GM12878 (cell line): ENCODE data around the gene SLIRP. TPM values are rescaled to one million over a fixed set of nuclear protein-coding genes. Genes with fewer than 3 reads are reported as not detected.

Source experiments
- ATAC-seq: fragments of 200-7000 bp; cut with Tn5 transposase; 3 replicates; pipeline ENCODE4 v1.9.1; 2020; ENCODE audit warnings: mild to moderate bottlenecking, moderate library complexity
- BruUV-seq: library from RNA; stranded (reverse); fragments of 400-500 nt; replicated peaks from 2 replicates; lab custom pipeline; 2021; lab: Mats Ljungman, UMichigan
- CTCF ChIA-PET: fragments of 300-600 bp; sonication (Branson Sonifier 250); formaldehyde crosslinking; extraction: SDS; loops from one replicate; lab custom pipeline; 2021; ENCODE audit warnings: inconsistent platforms; lab: Yijun Ruan, JAX
- POLR2A ChIA-PET: fragments of 350-600 bp; formaldehyde crosslinking; extraction: SDS; loops from one replicate; lab custom pipeline; 2021; ENCODE audit warnings: inconsistent platforms; lab: Charles Lee
- RAD21 ChIA-PET: fragments of 300-600 bp; sonication (Branson Sonifier 250); formaldehyde crosslinking; loops from one replicate; lab custom pipeline; 2023; ENCODE audit warnings: antibody characterized with exemption; ENCODE audit not compliant: unreplicated experiment; lab: Charles Lee
- SMC1A ChIA-PET: fragments of 300-600 bp; sonication (Branson Sonifier 250); formaldehyde crosslinking; loops from one replicate; lab custom pipeline; 2023; ENCODE audit not compliant: unreplicated experiment, uncharacterized antibody; lab: Charles Lee
- DNase-seq: peaks from one replicate; pipeline ENCODE4 v3.0.0-alpha.2; 2011; ENCODE audit warnings: low read depth, low spot score
- FAIRE-seq: peaks from 3 replicates; lab custom pipeline; 2011; peaks lifted over from hg19 to GRCh38; lab: Jason Lieb, UNC
- H2AFZ ChIP-seq: 2 replicates; pipeline ENCODE4 v1.6.0; 2011; ENCODE audit warnings: low read depth, low read length, control low read depth; ENCODE audit not compliant: control insufficient read depth
- H3K27ac ChIP-seq: 2 replicates; pipeline ENCODE4 v1.5.1; 2011; ENCODE audit warnings: control low read depth; ENCODE audit not compliant: control insufficient read depth, insufficient read depth
- H3K27me3 ChIP-seq, 2 experiments: replicated peaks in 1 of 2; 2 replicates each; pipeline versions ENCODE4 v1.6.0 to v1.6.1; 2011; ENCODE audit warnings: low read length in 1 of 2; ENCODE audit not compliant: control insufficient read depth in 2 of 2, insufficient read depth in 2 of 2
- H3K36me3 ChIP-seq, 2 experiments: 2 replicates each; pipeline ENCODE4 v1.5.1; 2011; ENCODE audit warnings: low read length in 1 of 2; ENCODE audit not compliant: control insufficient read depth in 2 of 2, insufficient read depth in 2 of 2
- H3K4me1 ChIP-seq: 2 replicates; pipeline ENCODE4 v1.6.1; 2011; ENCODE audit warnings: mild to moderate bottlenecking, low read length, moderate library complexity, mixed read lengths; ENCODE audit not compliant: control insufficient read depth, insufficient read depth
- H3K4me2 ChIP-seq: 2 replicates; pipeline ENCODE4 v1.6.0; 2011; ENCODE audit warnings: control low read depth; ENCODE audit not compliant: control insufficient read depth, insufficient read depth
- H3K4me3 ChIP-seq: fragments of 200-600 bp; sonication (generic); 2 replicates; pipeline ENCODE4 v1.5.1; 2016
- H3K79me2 ChIP-seq: 2 replicates; pipeline ENCODE4 v1.6.0; 2011; ENCODE audit warnings: low read length; ENCODE audit not compliant: control insufficient read depth, insufficient read depth
- H3K9ac ChIP-seq: 2 replicates; pipeline ENCODE4 v1.8.0; 2011; ENCODE audit warnings: low read length, control low read depth, mixed read lengths; ENCODE audit not compliant: control insufficient read depth, insufficient read depth
- H3K9me3 ChIP-seq: replicated peaks from 3 replicates; pipeline ENCODE4 v1.5.1; 2011; ENCODE audit warnings: mild to moderate bottlenecking, low read length; ENCODE audit not compliant: control insufficient read depth, insufficient read depth
- H4K20me1 ChIP-seq: 2 replicates; pipeline ENCODE4 v1.6.0; 2011; ENCODE audit not compliant: control insufficient read depth, insufficient read depth
- CHD2 ChIP-seq: IDR thresholded peaks from 2 replicates; pipeline ENCODE4 v1.6.1; 2011; ENCODE audit warnings: low read depth, low read length, improper control_type of control experiment, borderline replicate concordance
- EGR1 ChIP-seq, 2 experiments: IDR thresholded peaks; 1 replicate in 1 of 2; 2 replicates in 1 of 2; pipeline ENCODE4 v1.6.1; 2011 to 2012; ENCODE audit warnings: low read depth in 2 of 2, low read length in 2 of 2, borderline replicate concordance in 1 of 2, mild to moderate bottlenecking in 1 of 2, moderate library complexity in 1 of 2
- EP300 ChIP-seq, 2 experiments: fragments of 150-350 bp in 1 of 2; IDR thresholded peaks; 2 replicates each; pipeline ENCODE4 v1.6.1; 2011 to 2012; ENCODE audit warnings: low read depth in 2 of 2, low read length in 2 of 2, borderline replicate concordance in 1 of 2, improper control_type of control experiment in 1 of 2, inconsistent platforms in 1 of 2; ENCODE audit not compliant: control insufficient read depth in 1 of 2
- PKNOX1 ChIP-seq: fragments of 450-650 bp; IDR thresholded peaks from 2 replicates; pipeline ENCODE4 v1.6.1; 2016; ENCODE audit warnings: mild to moderate bottlenecking
- POLR2AphosphoS2 ChIP-seq: IDR thresholded peaks from 2 replicates; pipeline ENCODE4 v1.6.1; 2011; ENCODE audit warnings: low read depth, mild to moderate bottlenecking, low read length, improper control_type of control experiment, moderate library complexity
- RCOR1 ChIP-seq: conservative IDR thresholded peaks from 2 replicates; pipeline ENCODE4 v1.6.1; 2012; ENCODE audit warnings: low read depth, low read length, improper control_type of control experiment
- RELA ChIP-seq: fragments of 450-650 bp; IDR thresholded peaks from 2 replicates; pipeline ENCODE4 v1.8.0; 2014; ENCODE audit warnings: borderline replicate concordance; ENCODE audit not compliant: partially characterized antibody
- SREBF1 ChIP-seq: IDR thresholded peaks from 2 replicates; pipeline ENCODE4 v1.6.1; 2012; ENCODE audit warnings: mild to moderate bottlenecking, low read length
- YY1 ChIP-seq: IDR thresholded peaks from 2 replicates; pipeline ENCODE4 v1.6.1; 2011; ENCODE audit warnings: low read depth, mild to moderate bottlenecking, low read length
- ZNF207 ChIP-seq: fragments of 450-650 bp; IDR thresholded peaks from 2 replicates; pipeline ENCODE4 v1.6.1; 2014; ENCODE audit warnings: antibody characterized with exemption, mild to moderate bottlenecking, borderline replicate concordance
- WGBS: methylation state at CpG from one replicate; pipeline ENCODE4 v1.1.6; 2016; ENCODE audit warnings: low lambda C conversion rate; ENCODE audit not compliant: insufficient replicate concordance, insufficient coverage; ENCODE audit errors: missing lambda C conversion rate; 5-methylcytosine and 5-hydroxymethylcytosine counted together
- in situ Hi-C: fragments of 300-500 bp; cut with MboI; formaldehyde crosslinking; loops from 9 replicates; pipeline ENCODE4 v1.14.3; 2018; ENCODE audit warnings: mixed read lengths
- intact Hi-C: fragments of 100-400 bp; cut with micrococcal nuclease; formaldehyde crosslinking; loops from one replicate; pipeline ENCODE4 v1.14.2; 2022; ENCODE audit not compliant: unreplicated experiment
- polyA plus RNA-seq, 11 experiments: library from polyadenylated mRNA; depleted of rRNA in 4 of 11; unstranded in 6 of 11; stranded (reverse) in 5 of 11; fragments of >200 nt; fragmentation: Nextera tagmentation in 4 of 11; fragmentation: Illumina TruSeq in 1 of 11; extraction: Ambion mirVana in 4 of 11; extraction: Trizol in 1 of 11; gene quantifications; 1 replicate in 1 of 11; 2 replicates in 10 of 11; pipeline versions ENCODE4 v1.2.1 to v1.2.3, GENCODE V29; 2011 to 2016; ENCODE audit warnings: inconsistent platforms in 2 of 11, missing spikeins in 2 of 11, low read depth in 1 of 11
- total RNA-seq, 4 experiments: library from RNA; depleted of rRNA in 3 of 4; stranded (reverse); fragments of >200 nt in 3 of 4; fragmentation: Illumina TruSeq in 1 of 4; extraction: Trizol in 1 of 4; gene quantifications; 2 replicates each; pipeline versions ENCODE4 v1.2.1 to v1.2.3, GENCODE V29; 2013 to 2021
- TF ChIP-seq, protein P1 (sequence below): fragments of 450-650 bp; IDR thresholded peaks from 2 replicates; pipeline ENCODE4 v1.6.1; 2014; ENCODE audit warnings: mild to moderate bottlenecking
- TF ChIP-seq, protein P2 (sequence below): IDR thresholded peaks from 2 replicates; pipeline ENCODE4 v1.6.1; 2012; ENCODE audit warnings: improper control_type of control experiment, low read depth, low read length; ENCODE audit not compliant: insufficient replicate concordance

The SLIRP gene
- total and polyA plus RNA-seq, 10 of the 15 experiments (the other 5 are each of a cell fraction or from before 2014, with no cell fraction given) = 196 to 1,510 (median 596) TPM

DNA sequence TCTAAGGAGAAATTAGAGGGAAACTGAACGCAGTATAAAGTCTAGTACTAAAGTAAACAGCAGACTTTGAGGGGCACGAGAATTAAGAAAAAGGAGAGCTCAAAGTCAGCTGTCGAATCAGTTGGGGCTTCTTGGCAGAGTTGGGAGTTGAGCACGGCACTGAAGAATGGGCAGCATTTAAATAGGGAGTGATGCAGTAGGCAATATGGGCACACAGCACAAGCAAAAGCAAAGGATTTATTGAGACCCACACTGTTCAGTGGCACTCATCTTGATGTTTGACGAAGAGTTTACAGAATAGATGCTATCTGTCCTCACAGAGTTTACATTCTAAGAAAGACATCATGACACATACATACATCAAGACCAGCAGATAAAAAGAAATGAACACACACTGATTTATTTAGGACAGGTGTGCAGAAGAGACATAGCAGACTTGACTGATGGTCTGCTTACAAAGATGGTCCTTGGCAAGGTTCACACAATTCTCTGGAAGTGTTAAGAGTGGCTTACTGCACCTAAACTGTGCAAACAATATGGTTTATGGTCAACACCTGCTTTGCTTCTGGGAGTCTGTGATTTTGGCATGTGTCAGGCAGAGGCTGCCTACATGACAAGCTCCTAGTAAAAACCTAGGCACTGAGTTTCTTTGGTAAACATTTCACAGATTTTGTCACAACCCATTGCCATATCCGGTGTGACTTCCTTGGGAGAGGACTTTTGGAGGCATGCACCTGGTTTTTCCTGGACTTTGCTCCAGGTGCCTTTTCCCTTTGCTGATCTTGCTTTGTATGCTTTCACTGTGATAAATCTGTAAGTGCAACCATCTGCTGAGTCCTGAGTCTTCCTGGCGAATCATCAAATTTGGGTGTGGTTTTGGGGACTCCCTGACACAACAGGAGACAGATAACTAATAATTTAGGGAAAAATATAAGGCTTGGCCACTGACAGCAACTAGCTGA is 26.4 kb upstream of the SLIRP start:
- BruUV-seq = no TSS peak
- Histone ChIP-seq H3K4me3 (no peak overlapping the region), H3K27me3 (no peaks in the 10 kb centered on the region), H3K36me3 (no peaks in the 10 kb centered on the region; a peak in 1 of 4 replicates), H3K27ac (no peak overlapping the region), H3K79me2 (no peaks in the 10 kb centered on the region), H4K20me1 (no peaks in the 10 kb centered on the region), H3K9me3 (no peaks in the 10 kb centered on the region), H3K4me2 (no peak overlapping the region), H3K4me1 (no peaks in the 10 kb centered on the region), H2AFZ (no peak overlapping the region), H3K9ac (no peak overlapping the region)
- ChIA-PET CTCF (no interaction called here), SMC1A (no interaction called here), POLR2A (no interaction called here), RAD21 (no interaction called here)
- DNase-seq (no peak), ATAC-seq (no peak), FAIRE-seq (no peak)
- in situ Hi-C loops = no loop called here
- WGBS = 81% methylated on average over 7 of the region's 7 CpGs
- intact Hi-C loops = no loop called here
- TF ChIP-seq ZNF207 (no peak), SREBF1 (no peak), RCOR1 (no peak), EP300 (IDR thresholded peaks at IDR 0.05; ENCODE audit: borderline replicate concordance in 1 of 2, control insufficient read depth in 1 of 2, low read depth in 2 of 2, low read length in 2 of 2) (no peak), YY1 (no peak), CHD2 (no peak), PKNOX1 (no peak), EGR1 (IDR thresholded peaks at IDR 0.05; ENCODE audit: borderline replicate concordance in 1 of 2, low read depth in 2 of 2, low read length in 2 of 2) (no peak), POLR2AphosphoS2 (no peak), RELA (no peak)
- TF ChIP-seq, protein P1, sequence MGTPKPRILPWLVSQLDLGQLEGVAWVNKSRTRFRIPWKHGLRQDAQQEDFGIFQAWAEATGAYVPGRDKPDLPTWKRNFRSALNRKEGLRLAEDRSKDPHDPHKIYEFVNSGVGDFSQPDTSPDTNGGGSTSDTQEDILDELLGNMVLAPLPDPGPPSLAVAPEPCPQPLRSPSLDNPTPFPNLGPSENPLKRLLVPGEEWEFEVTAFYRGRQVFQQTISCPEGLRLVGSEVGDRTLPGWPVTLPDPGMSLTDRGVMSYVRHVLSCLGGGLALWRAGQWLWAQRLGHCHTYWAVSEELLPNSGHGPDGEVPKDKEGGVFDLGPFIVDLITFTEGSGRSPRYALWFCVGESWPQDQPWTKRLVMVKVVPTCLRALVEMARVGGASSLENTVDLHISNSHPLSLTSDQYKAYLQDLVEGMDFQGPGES = no peak
- TF ChIP-seq, protein P2, sequence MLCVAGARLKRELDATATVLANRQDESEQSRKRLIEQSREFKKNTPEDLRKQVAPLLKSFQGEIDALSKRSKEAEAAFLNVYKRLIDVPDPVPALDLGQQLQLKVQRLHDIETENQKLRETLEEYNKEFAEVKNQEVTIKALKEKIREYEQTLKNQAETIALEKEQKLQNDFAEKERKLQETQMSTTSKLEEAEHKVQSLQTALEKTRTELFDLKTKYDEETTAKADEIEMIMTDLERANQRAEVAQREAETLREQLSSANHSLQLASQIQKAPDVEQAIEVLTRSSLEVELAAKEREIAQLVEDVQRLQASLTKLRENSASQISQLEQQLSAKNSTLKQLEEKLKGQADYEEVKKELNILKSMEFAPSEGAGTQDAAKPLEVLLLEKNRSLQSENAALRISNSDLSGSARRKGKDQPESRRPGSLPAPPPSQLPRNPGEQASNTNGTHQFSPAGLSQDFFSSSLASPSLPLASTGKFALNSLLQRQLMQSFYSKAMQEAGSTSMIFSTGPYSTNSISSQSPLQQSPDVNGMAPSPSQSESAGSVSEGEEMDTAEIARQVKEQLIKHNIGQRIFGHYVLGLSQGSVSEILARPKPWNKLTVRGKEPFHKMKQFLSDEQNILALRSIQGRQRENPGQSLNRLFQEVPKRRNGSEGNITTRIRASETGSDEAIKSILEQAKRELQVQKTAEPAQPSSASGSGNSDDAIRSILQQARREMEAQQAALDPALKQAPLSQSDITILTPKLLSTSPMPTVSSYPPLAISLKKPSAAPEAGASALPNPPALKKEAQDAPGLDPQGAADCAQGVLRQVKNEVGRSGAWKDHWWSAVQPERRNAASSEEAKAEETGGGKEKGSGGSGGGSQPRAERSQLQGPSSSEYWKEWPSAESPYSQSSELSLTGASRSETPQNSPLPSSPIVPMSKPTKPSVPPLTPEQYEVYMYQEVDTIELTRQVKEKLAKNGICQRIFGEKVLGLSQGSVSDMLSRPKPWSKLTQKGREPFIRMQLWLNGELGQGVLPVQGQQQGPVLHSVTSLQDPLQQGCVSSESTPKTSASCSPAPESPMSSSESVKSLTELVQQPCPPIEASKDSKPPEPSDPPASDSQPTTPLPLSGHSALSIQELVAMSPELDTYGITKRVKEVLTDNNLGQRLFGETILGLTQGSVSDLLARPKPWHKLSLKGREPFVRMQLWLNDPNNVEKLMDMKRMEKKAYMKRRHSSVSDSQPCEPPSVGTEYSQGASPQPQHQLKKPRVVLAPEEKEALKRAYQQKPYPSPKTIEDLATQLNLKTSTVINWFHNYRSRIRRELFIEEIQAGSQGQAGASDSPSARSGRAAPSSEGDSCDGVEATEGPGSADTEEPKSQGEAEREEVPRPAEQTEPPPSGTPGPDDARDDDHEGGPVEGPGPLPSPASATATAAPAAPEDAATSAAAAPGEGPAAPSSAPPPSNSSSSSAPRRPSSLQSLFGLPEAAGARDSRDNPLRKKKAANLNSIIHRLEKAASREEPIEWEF = no peak
